NOMO-1 (cell line): ENCODE measurements around the gene UQCR11.

Experiments used
- DNase-seq, 2 experiments: peaks; one replicate each; lab custom pipeline; 2025; ENCODE audit not compliant: unreplicated experiment in 2 of 2; lab: John Stamatoyannopoulos, UW

Gene UQCR11

GRCh38 chr19:1572795-1573194 is 32.5 kb downstream of the UQCR11 start:
- no peak for DNase-seq

GRCh38 chr19:1571358-1571757 is 33.9 kb downstream of the UQCR11 start:
- no peak for DNase-seq

- no peak for DNase-seq
Observed at GRCh38 chr19:1570836-1571235, 34.4 kb downstream of the UQCR11 start.

- no peak for DNase-seq
Observed at GRCh38 chr19:1569997-1570396, 35.3 kb downstream of the UQCR11 start.

GRCh38 chr19:1568320-1569019 is 36.8 kb downstream of the UQCR11 start, which contains the start of gene MEX3D:
Gene MEX3D (minus strand): TSS chr19:1568325. CDS start chr19:1568058, 267 bp downstream.
- peak; percentile 13 to 65 for DNase-seq

GRCh38 chr19:1567848-1568227 is 37.4 kb downstream of the UQCR11 start:
- DNase-seq, result no peak

- DNase-seq, result no peak
Observed at GRCh38 chr19:1567116-1567847, 38.0 kb downstream of the UQCR11 start.

- DNase-seq, result no peak
Observed at GRCh38 chr19:1566392-1567115, 38.7 kb downstream of the UQCR11 start.

GRCh38 chr19:1563251-1563650 is 42.0 kb downstream of the UQCR11 start:
- DNase-seq, result no peak

- no peak for DNase-seq
Observed at GRCh38 chr19:1561236-1561842, 43.9 kb downstream of the UQCR11 start.

- no peak for DNase-seq
Observed at GRCh38 chr19:1560286-1560882, 44.9 kb downstream of the UQCR11 start.

- DNase-seq, result no peak
Observed at GRCh38 chr19:1558552-1558951, 46.7 kb downstream of the UQCR11 start.

- DNase-seq, result no peak
Observed at GRCh38 chr19:1556390-1557070, 48.7 kb downstream of the UQCR11 start.

- DNase-seq, result no peak
Observed at GRCh38 chr19:1555487-1556389, 49.5 kb downstream of the UQCR11 start.

- no peak for DNase-seq
Observed at GRCh38 chr19:1554968-1555367, 50.3 kb downstream of the UQCR11 start.

GRCh38 chr19:1553415-1553814 is 51.8 kb downstream of the UQCR11 start:
- DNase-seq, result no peak

- DNase-seq, result no peak
Observed at GRCh38 chr19:1551068-1552040, 53.9 kb downstream of the UQCR11 start.

- no peak for DNase-seq
Observed at GRCh38 chr19:1549332-1549945, 55.8 kb downstream of the UQCR11 start.
